GM12872 (cell line): ENCODE data around the gene ANKS6.

Source experiments
- TF ChIP-seq, protein P1 (sequence below): IDR thresholded peaks from 3 replicates; pipeline ENCODE4 v1.5.1; 2011; ENCODE audit warnings: low read depth, mild to moderate bottlenecking, low read length, moderate library complexity; ENCODE audit not compliant: insufficient read depth

Gene ANKS6

DNA sequence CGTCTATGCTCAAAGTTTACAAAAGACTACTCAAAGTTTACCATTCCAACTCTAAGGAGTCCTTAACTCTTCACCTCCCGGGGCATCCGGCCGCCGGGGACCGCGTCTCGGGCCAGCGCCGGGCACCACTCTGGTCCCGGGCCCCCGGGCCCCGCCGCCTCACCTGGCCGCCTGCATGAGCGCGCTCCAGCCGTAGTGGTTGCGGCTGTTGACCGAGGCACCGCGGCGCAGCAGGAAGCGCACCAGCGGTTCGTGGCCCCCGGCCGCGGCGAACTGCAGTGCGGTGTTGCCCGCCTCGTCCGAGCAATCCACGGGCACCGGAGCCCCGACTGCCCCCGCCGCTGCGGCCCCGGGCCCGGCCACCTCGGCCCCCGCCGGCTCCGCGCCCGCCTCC lies 388 bp downstream of the ANKS6 start:
- TF ChIP-seq, protein P1, sequence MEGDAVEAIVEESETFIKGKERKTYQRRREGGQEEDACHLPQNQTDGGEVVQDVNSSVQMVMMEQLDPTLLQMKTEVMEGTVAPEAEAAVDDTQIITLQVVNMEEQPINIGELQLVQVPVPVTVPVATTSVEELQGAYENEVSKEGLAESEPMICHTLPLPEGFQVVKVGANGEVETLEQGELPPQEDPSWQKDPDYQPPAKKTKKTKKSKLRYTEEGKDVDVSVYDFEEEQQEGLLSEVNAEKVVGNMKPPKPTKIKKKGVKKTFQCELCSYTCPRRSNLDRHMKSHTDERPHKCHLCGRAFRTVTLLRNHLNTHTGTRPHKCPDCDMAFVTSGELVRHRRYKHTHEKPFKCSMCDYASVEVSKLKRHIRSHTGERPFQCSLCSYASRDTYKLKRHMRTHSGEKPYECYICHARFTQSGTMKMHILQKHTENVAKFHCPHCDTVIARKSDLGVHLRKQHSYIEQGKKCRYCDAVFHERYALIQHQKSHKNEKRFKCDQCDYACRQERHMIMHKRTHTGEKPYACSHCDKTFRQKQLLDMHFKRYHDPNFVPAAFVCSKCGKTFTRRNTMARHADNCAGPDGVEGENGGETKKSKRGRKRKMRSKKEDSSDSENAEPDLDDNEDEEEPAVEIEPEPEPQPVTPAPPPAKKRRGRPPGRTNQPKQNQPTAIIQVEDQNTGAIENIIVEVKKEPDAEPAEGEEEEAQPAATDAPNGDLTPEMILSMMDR, result no peak

DNA sequence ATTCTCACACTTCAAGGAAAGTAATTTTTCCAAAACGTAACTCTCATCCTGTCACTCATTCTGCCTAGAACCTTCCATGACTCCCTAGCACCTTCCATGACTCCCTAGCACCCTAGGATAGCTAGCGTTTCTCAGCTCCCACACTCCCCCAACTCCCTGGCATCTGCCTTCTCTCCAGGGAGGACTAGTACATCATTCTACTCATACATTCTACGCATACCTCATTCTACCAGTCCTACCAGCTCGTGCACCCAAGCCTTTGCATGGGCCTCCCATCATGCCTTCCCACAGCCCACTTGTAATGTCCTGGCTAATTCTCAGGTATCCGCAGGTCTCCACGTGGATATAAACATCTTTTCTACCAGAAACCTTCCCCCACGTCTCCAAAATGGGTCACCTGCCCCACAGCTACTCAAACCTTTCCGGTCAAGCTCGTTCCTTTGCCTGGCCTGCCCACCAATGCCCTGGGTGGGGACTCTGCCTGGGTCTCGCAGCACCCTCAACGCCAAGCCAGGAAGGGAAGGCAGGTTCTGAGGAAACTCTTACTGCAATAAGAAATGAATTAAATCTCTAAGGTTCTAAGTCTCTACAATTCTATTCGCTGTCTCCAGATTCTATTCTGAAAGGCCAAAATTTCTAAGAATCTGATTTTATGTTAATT lies 930 bp downstream of the ANKS6 start:
- TF ChIP-seq, protein P1, result no peak

DNA sequence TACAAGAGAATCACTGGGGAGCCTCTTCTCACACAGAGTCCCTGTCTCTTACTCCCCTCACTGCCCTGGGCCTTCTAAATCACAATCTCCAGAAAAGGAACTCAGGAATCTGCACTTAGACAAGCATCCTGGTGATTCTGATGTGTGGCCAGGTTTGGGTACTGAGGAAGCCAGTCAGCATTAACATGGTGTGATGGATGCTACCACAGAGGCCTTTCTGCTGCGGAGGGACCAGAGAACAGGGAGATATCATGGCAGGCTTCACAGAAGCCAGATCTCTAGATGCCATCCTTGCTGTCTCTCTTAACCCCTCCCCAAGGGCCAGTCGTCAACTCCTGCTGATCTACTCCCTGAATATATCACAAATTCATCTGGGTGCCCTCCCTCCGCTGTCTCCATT lies 1.6 kb downstream of the ANKS6 start:
- TF ChIP-seq, protein P1, result no peak

DNA sequence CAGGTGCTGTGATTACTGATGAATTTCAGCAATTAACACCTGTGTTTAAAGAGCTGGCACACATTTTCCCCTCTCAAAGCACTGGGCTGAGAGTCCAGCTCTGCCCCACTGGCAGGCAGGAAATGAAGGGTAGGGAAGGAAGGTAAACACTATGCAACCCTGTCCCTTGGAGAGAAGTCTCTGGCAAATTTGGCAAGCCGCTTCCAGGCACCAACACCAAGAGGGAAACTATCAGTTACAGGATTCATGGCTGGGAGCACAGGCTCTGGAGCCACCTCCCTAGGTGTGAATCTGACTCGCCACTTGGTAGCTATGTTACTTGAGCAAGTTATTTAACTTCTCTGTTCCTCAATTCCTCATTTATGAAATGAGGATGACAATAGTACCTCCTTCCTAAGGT lies 3.3 kb downstream of the ANKS6 start:
- TF ChIP-seq, protein P1, result no peak

DNA sequence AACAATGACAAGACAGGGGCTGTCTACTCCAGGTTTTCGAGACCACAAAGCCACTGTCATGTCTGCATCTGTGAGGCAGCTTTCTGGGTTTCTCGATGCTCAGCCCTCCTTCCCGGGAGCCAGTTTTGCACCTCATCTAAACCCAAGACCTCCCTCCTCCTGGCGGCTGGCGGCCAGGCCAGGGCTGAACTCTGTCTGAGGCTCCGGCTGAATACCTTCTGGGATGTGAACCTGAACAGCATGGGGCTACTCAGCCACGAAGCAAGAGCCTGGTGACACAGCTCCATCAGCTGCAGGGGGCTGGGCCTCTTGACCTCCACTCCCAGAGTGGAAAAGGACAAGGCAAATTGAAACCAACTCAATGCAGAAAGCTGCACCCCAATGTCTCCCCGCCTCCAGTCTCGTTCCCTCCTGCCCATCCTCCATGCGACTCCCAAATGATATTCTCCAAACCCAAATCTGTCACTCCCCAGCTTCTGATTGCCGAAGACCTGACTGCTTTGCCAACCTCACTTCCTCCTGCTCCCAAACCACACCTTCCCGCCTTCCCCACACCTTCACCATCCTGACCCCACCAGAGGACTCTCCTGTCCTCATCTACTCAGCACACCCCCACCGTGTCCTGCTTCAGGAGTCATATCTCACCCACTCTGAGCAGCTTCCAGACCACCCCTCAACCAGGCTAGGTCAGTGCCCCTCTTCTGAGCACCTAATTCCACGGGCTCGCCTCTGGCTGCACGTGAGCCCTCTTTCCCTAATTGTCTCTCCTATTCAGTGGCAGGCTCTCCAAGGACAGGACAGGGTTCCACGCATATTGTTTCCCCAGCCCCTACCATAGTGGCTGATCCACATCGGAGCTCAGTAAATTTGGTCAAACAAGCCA lies 4.5 kb downstream of the ANKS6 start:
- TF ChIP-seq, protein P1, result no peak

DNA sequence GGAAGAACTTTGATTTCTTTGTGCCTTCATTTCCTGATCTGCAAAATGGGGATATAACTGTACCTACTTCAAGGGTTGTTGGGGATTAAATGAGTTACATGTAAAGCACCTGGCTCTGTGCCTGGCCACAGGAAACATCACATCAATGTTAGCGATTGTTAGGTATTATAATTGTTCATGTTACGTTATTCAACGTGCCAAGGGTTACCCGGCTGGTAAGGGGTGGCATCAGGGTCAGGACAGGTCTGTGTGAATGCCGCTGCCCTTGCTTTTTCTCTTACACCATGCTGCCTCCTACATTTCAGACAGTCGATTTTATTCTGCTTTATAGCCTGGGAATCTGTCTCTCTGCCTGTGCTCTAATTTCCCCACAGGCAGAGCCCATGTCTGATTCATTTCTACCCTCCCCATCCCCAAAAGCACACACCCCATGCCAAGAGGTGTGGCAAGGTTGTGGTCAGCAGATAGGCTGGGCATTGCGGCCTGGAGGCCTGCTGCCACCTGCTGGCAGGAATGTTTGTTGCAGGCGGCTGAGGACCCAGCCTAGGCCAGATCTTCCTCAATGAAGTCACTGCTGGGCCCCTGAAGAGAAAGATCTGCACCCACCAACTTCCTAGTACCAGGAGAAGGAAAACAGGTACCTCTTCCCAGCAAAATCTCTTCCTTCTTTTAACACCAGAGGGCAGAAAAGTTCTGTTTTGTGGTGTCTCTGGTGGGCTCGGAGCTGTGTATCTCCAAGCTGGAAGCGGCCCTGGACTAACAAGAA lies 5.3 kb downstream of the ANKS6 start:
- TF ChIP-seq, protein P1, result peak; percentile 96
